Colonic mucosa (tissue), 4 donors: Measurements from ENCODE around the gene DNTTIP2. TPM values are rescaled to one million over a fixed set of nuclear protein-coding genes. Genes with fewer than 3 reads are reported as not detected.
"Not testable (repeated sequence)": the region's sequence is repeated elsewhere in the genome, so short reads cannot be mapped to it uniquely, and the experiment has no call there.

Experiments
- DNase-seq: peaks from one replicate; pipeline ENCODE4 v3.0.0-alpha.2; 2020
- H3K27ac ChIP-seq: fragments of 200-600 bp; one replicate; pipeline ENCODE4 v1.8.0; 2021
- H3K27me3 ChIP-seq: fragments of 200-600 bp; one replicate; pipeline ENCODE4 v1.8.0; 2021
- H3K36me3 ChIP-seq: fragments of 200-600 bp; one replicate; pipeline ENCODE4 v1.8.0; 2021
- H3K4me1 ChIP-seq: fragments of 200-600 bp; one replicate; pipeline ENCODE4 v1.8.0; 2021; ENCODE audit warnings: mild to moderate bottlenecking
- H3K4me3 ChIP-seq: fragments of 200-600 bp; one replicate; pipeline ENCODE4 v1.8.0; 2021
- H3K9ac ChIP-seq, 2 donors: one replicate each; pipeline ENCODE4 v1.7.0; 2013; ENCODE audit warnings: control low read depth in 2 of 2, low read depth in 2 of 2, low read length in 2 of 2
- H3K9me3 ChIP-seq: fragments of 200-600 bp; one replicate; pipeline ENCODE4 v1.8.0; 2021
- CTCF ChIP-seq: fragments of 200-600 bp; IDR thresholded peaks from one replicate; pipeline ENCODE4 v1.8.0; 2022; ENCODE audit warnings: antibody characterized with exemption, mild to moderate bottlenecking
- intact Hi-C: fragments of 100-400 bp; cut with DNase I; formaldehyde crosslinking; loops from one replicate; pipeline ENCODE4 v1.14.1; 2022
- total RNA-seq, 2 donors: library from RNA; stranded (reverse); fragmentation: NEBNext Ultra II Directional in 1 of 2; extraction: Animal tissue kit (Norgen Biotek cat#: 25700) in 1 of 2; gene quantifications; one replicate each; pipeline ENCODE4 v1.2.1, GENCODE V29; 2021
- donor health status: healthy.
- donor health status: DM: no; HTN: no; CAD: no.
- donor health status: DM: no; HTN: no; CAD: no.

DNTTIP2 gene
- total RNA-seq, 2 donors from 2014 or later: 36.1 to 36.4 TPM

- Histone ChIP-seq H3K9me3 (no peaks in the 10 kb centered on the region), H3K4me3 (no peak overlapping the region), H3K36me3 (no peaks in the 10 kb centered on the region), H3K4me1 (no peaks in the 10 kb centered on the region), H3K27ac (no peak overlapping the region), H3K27me3 (no peaks in the 10 kb centered on the region), H3K9ac (no peak overlapping the region)
- DNase-seq: no peak
- no peak for TF ChIP-seq CTCF
- intact Hi-C loops: no loop called here
Measured at GRCh38 chr1:93853940-93854339, 25.1 kb downstream of the DNTTIP2 start.

- intact Hi-C loops: no loop called here
- no peak for DNase-seq
- Histone ChIP-seq H3K27ac (no peak overlapping the region), H3K36me3 (no peaks in the 10 kb centered on the region), H3K27me3 (no peaks in the 10 kb centered on the region), H3K9ac (no peak overlapping the region), H3K9me3 (no peaks in the 10 kb centered on the region), H3K4me1 (peaks cover 5% of the 10 kb centered on the region), H3K4me3 (no peak overlapping the region)
- no peak for TF ChIP-seq CTCF
Measured at GRCh38 chr1:93851878-93852277, 27.1 kb downstream of the DNTTIP2 start.

- Histone ChIP-seq H3K4me1 (peaks cover 5% of the 10 kb centered on the region), H3K9ac (no peak overlapping the region), H3K9me3 (no peaks in the 10 kb centered on the region), H3K4me3 (no peak overlapping the region), H3K36me3 (no peaks in the 10 kb centered on the region), H3K27me3 (no peaks in the 10 kb centered on the region), H3K27ac (no peak overlapping the region)
- intact Hi-C loops: no loop called here
- no peak for DNase-seq
- TF ChIP-seq CTCF: no peak
Measured at GRCh38 chr1:93851327-93851712, 27.7 kb downstream of the DNTTIP2 start.

- TF ChIP-seq CTCF: peak; percentile 61
- H3K4me1 ChIP-seq, H3K27me3 ChIP-seq: not testable (repeated sequence)
Measured at GRCh38 chr1:93850687-93851326, 28.2 kb downstream of the DNTTIP2 start.

GRCh38 chr1:93848350-93848883 is 30.6 kb downstream of the DNTTIP2 start:
- TF ChIP-seq CTCF: no peak
- intact Hi-C loops: loop anchor here (5.0 to 10.0 kb wide), 2 partner anchors 224 to 401 kb away; partner anchors contain the start of gene FNBP1L
- Histone ChIP-seq H3K4me3 (peak overlapping the region; percentile 81), H3K4me1 (peaks cover 14% of the 10 kb centered on the region), H3K27me3 (no peaks in the 10 kb centered on the region), H3K27ac (peak overlapping the region; percentile 98), H3K9me3 (no peaks in the 10 kb centered on the region), H3K9ac (peak overlapping the region in 1 of 2 donors; percentile 61), H3K36me3 (no peaks in the 10 kb centered on the region)
- DNase-seq: no peak

More at GRCh38 chr1:93850687-93851326, 28.2 kb downstream of the DNTTIP2 start:
- H3K4me3 ChIP-seq, H3K27ac ChIP-seq, intact Hi-C loops, H3K36me3 ChIP-seq, H3K9me3 ChIP-seq, H3K9ac ChIP-seq: not testable (repeated sequence)
- DNase-seq: peak; percentile 76
